ENCODE measurements around the gene GON4L.
"Not testable (repeated sequence)": the region's sequence is repeated elsewhere in the genome, so short reads cannot be mapped to it uniquely, and the experiment has no call there.

GON4L gene

GRCh38 chr1:155856975-155857930, at the start of gene GON4L:
TSS of gene GON4L (minus strand) at chr1:155857214. CDS start at chr1:155853780, 3,434 bp downstream.
- DNase-seq = peak; percentile 98 to 99

- DNase-seq = no peak
Observed at GRCh38 chr1:155904261-155904660, 47.2 kb upstream of the GON4L start.

GRCh38 chr1:155900161-155900560, 43.1 kb upstream of the GON4L start:
- no peak for DNase-seq

- DNase-seq = no peak
Observed at GRCh38 chr1:155899683-155900082, 42.7 kb upstream of the GON4L start.

- DNase-seq = no peak
Observed at GRCh38 chr1:155898888-155899287, 41.9 kb upstream of the GON4L start.

- no peak for DNase-seq
Observed at GRCh38 chr1:155897746-155898145, 40.7 kb upstream of the GON4L start.

- DNase-seq = not testable (repeated sequence)
Observed at GRCh38 chr1:155896476-155896875, 39.5 kb upstream of the GON4L start.

- not testable (repeated sequence) for DNase-seq
Observed at GRCh38 chr1:155895617-155896016, 38.6 kb upstream of the GON4L start.

- DNase-seq = peak in 1 of 2 experiments; percentile 6
Observed at GRCh38 chr1:155893389-155894142, 36.6 kb upstream of the GON4L start.

- DNase-seq = no peak
Observed at GRCh38 chr1:155892796-155893195, 35.8 kb upstream of the GON4L start.

- no peak for DNase-seq
Observed at GRCh38 chr1:155890251-155890650, 33.2 kb upstream of the GON4L start.

GRCh38 chr1:155889566-155889965, 32.6 kb upstream of the GON4L start:
- no peak for DNase-seq

- DNase-seq = no peak
Observed at GRCh38 chr1:155888481-155888880, 31.5 kb upstream of the GON4L start.

- no peak for DNase-seq
Observed at GRCh38 chr1:155884982-155885381, 28.0 kb upstream of the GON4L start.

- DNase-seq = no peak
Observed at GRCh38 chr1:155884031-155884960, 27.3 kb upstream of the GON4L start.

- DNase-seq = no peak
Observed at GRCh38 chr1:155882766-155883165, 25.8 kb upstream of the GON4L start.

GRCh38 chr1:155882235-155882634, 25.2 kb upstream of the GON4L start:
- no peak for DNase-seq

GRCh38 chr1:155880950-155881349, 23.9 kb upstream of the GON4L start:
- no peak for DNase-seq

GRCh38 chr1:155880251-155880650, 23.2 kb upstream of the GON4L start:
- no peak for DNase-seq

- DNase-seq = no peak
Observed at GRCh38 chr1:155877945-155878344, 20.9 kb upstream of the GON4L start.

GRCh38 chr1:155873860-155874259, 16.8 kb upstream of the GON4L start:
- DNase-seq = no peak

- DNase-seq = no peak
Observed at GRCh38 chr1:155872527-155872926, 15.5 kb upstream of the GON4L start.

- DNase-seq = peak; percentile 77 to 83
Observed at GRCh38 chr1:155871390-155871789, 14.4 kb upstream of the GON4L start.

All from SHP77 (cell line).